ENCODE measurements around the gene ACOX1. TPM values are rescaled to one million over a fixed set of nuclear protein-coding genes. Genes with fewer than 3 reads are reported as not detected.

Gene ACOX1
- polyA plus RNA-seq, 1 of the 3 experiments (the other 2 are of a cell fraction): 21.5 TPM

GRCh38 chr17:75991396-75991795, 12.4 kb upstream of the ACOX1 start:
- ChIA-PET POLR2A (no interaction called here), CTCF (interaction anchor here (1.0 to 4.1 kb wide), 4 partner anchors 9 to 87 kb away, joined by 3 to 26 read pairs (median 4); partner anchors contain the start of genes CDK3 and MRPL38)
- Histone ChIP-seq H3K9me3 (no peaks in the 10 kb centered on the region), H3K4me2 (no peak overlapping the region), H3K4me1 (ENCODE audit: control insufficient read depth in 1 of 2, insufficient read depth in 2 of 2, low read depth in 1 of 2, low read length in 1 of 2) (no peaks in the 10 kb centered on the region), H3K36me3 (replicated peaks in 1 of 2; ENCODE audit: control insufficient read depth in 1 of 2, insufficient read depth in 2 of 2, low read length in 1 of 2) (peaks cover 0 to 5% of the 10 kb centered on the region in 2 experiments), H3F3A (replicated peaks; ENCODE audit: insufficient read depth) (no peaks in the 10 kb centered on the region), H3K9me2 (no peaks in the 10 kb centered on the region), H3K27me3 (ENCODE audit: insufficient read depth) (no peaks in the 10 kb centered on the region), H3K27ac (ENCODE audit: low read depth in 2 of 2, low read length in 1 of 2) (no peak overlapping the region), H3K79me2 (ENCODE audit: insufficient read depth) (no peaks in the 10 kb centered on the region), H3K9ac (no peak overlapping the region), H3K4me3 (ENCODE audit: low read depth in 2 of 2, low read length in 1 of 2) (no peak overlapping the region), H4K20me1 (ENCODE audit: insufficient read depth) (no peaks in the 10 kb centered on the region), H2AFZ (ENCODE audit: low read depth) (no peak overlapping the region)
- no peak for TF ChIP-seq TCF12 (IDR thresholded peaks at IDR 0.05)
- no peak for TF ChIP-seq IRF3 (IDR thresholded peaks at IDR 0.05; ENCODE audit: low read depth, low read length)
- no peak for TF ChIP-seq MAX (IDR thresholded peaks at IDR 0.05; ENCODE audit: low read depth)
- TF ChIP-seq NFIC (IDR thresholded peaks at IDR 0.05; ENCODE audit: borderline replicate concordance): no peak
- no peak for TF ChIP-seq SIN3A (IDR thresholded peaks at IDR 0.05; ENCODE audit: borderline replicate concordance, low read depth, low read length)
- TF ChIP-seq REST (IDR thresholded peaks at IDR 0.05; ENCODE audit: low read depth, low read length): no peak
- no peak for TF ChIP-seq FOSL2 (IDR thresholded peaks at IDR 0.05; ENCODE audit: borderline replicate concordance, low read depth)
- 84% methylated on average over 9 of the region's 9 CpGs for WGBS (ENCODE audit: low lambda C conversion rate)
- DNase-seq: no peak

- POLR2A ChIA-PET: no interaction called here
- H3K4me3 ChIP-seq (ENCODE audit: low read depth in 2 of 2, low read length in 1 of 2): no peak overlapping the region
- WGBS (ENCODE audit: low lambda C conversion rate): 89% methylated on average over 4 of the region's 4 CpGs
- TF ChIP-seq YY1 (IDR thresholded peaks at IDR 0.05; ENCODE audit: low read depth) (no peak), GABPA (IDR thresholded peaks at IDR 0.05; ENCODE audit: low read depth) (no peak), GATA2 (CRISPR knock-in tag; IDR thresholded peaks at IDR 0.05) (no peak), MEF2A (IDR thresholded peaks at IDR 0.05; ENCODE audit: borderline replicate concordance, low read depth) (no peak), USF1 (IDR thresholded peaks at IDR 0.05; ENCODE audit: borderline replicate concordance, low read depth) (no peak), PBX3 (IDR thresholded peaks at IDR 0.05) (no peak), EP300 (IDR thresholded peaks at IDR 0.05; ENCODE audit: borderline replicate concordance in 1 of 2, low read depth in 1 of 2, low read length in 1 of 2) (no peak), IRF3 (IDR thresholded peaks at IDR 0.05; ENCODE audit: low read depth, low read length) (no peak), FOXM1 (IDR thresholded peaks at IDR 0.05; ENCODE audit: low read depth) (no peak), CHD2 (IDR thresholded peaks at IDR 0.05; ENCODE audit: low read length, partially characterized antibody) (no peak)
Measured at GRCh38 chr17:75987041-75987440, 8.1 kb upstream of the ACOX1 start.

More at GRCh38 chr17:75987041-75987440, 8.1 kb upstream of the ACOX1 start:
- Histone ChIP-seq H2AFZ (ENCODE audit: low read depth) (no peak overlapping the region), H3K9me3 (no peaks in the 10 kb centered on the region), H3K4me1 (ENCODE audit: control insufficient read depth in 1 of 2, insufficient read depth in 2 of 2, low read depth in 1 of 2, low read length in 1 of 2) (peaks cover 0 to 9% of the 10 kb centered on the region in 2 experiments; a peak in 2 of 4 replicates), H3K27me3 (ENCODE audit: insufficient read depth) (no peaks in the 10 kb centered on the region), H3K36me3 (replicated peaks in 1 of 2; ENCODE audit: control insufficient read depth in 1 of 2, insufficient read depth in 2 of 2, low read length in 1 of 2) (peaks cover 0 to 3% of the 10 kb centered on the region in 2 experiments), H3K4me2 (no peak overlapping the region), H3K9me2 (no peaks in the 10 kb centered on the region), H3K9ac (no peak overlapping the region), H4K20me1 (ENCODE audit: insufficient read depth) (no peaks in the 10 kb centered on the region), H3F3A (replicated peaks; ENCODE audit: insufficient read depth) (peaks cover 21% of the 10 kb centered on the region), H3K79me2 (ENCODE audit: insufficient read depth) (no peaks in the 10 kb centered on the region), H3K27ac (ENCODE audit: low read depth in 2 of 2, low read length in 1 of 2) (no peak overlapping the region)
- DNase-seq: no peak
- CTCF ChIA-PET: interaction anchor here (1.9 kb wide), 1 partner anchor 82 kb away, joined by 6 read pairs; no protein-coding TSS in a partner anchor

Measured in SK-N-SH (cell line).